ENCODE results near the gene GARIN5B. TPM values are rescaled to one million over a fixed set of nuclear protein-coding genes. Genes with fewer than 3 reads are reported as not detected.
A peak's percentile ranks its signal among the peaks of the same experiment; 100 is the strongest.

Gene GARIN5B
- total and polyA plus RNA-seq, 2 of the 8 experiments (the other 6 are each of a cell fraction or from before 2014, with no cell fraction given): 0.03 TPM; not detected in 1

DNA sequence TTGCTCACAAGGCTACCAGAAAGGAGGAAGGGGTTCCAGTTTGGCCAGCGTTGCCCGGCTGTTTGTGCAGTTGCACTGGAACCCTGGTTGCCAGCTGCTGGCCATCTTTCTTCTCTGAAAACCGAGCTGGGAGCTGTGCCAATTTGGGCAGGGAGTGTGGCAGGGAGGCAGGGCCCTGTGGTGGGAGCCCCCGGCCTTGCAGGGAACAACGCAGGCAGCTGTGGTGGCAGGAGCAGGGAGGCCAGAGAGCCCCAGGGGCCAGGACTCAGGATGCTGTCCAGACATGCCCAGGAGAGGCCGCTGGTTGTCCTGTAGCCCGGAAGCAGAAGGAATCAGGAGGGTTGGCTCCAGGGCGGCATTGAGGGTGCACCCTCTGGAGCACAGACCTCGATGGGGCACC is 18.6 kb downstream of the GARIN5B start:
- Histone ChIP-seq H3K4me2 (ENCODE audit: insufficient read depth in 1 of 2, low read depth in 2 of 2, low read length in 2 of 2) (no peak overlapping the region), H3K14ac (ENCODE audit: insufficient read length) (no peak overlapping the region), H3K9me3 (ENCODE audit: insufficient read depth in 2 of 2, low read depth in 1 of 2, low read length in 1 of 2) (no peaks in the 10 kb centered on the region), H2AFZ (ENCODE audit: low read length) (no peak overlapping the region), H4K20me1 (replicated peaks in 1 of 2; ENCODE audit: control insufficient read depth in 1 of 2, insufficient read depth in 2 of 2, low read length in 2 of 2) (peaks cover 0 to 6% of the 10 kb centered on the region in 2 experiments), H2BK15ac (ENCODE audit: low read length) (no peak overlapping the region), H4K91ac (replicated peaks; ENCODE audit: insufficient read length, low read length) (no peak overlapping the region), H3K18ac (ENCODE audit: extremely low read depth, low read length) (no peak overlapping the region), H3K79me1 (ENCODE audit: low read depth, low read length) (peaks cover 5% of the 10 kb centered on the region; the same call in 1 of the 2 replicates), H3K27ac (ENCODE audit: low read depth, low read length) (no peak overlapping the region), H3K23me2 (ENCODE audit: low read depth, low read length) (peaks cover 14% of the 10 kb centered on the region; the same call in 1 of the 2 replicates), H3K27me3 (replicated peaks in 1 of 4; ENCODE audit: control insufficient read depth in 3 of 4, extremely low read depth in 1 of 4, insufficient read depth in 3 of 4, low read length in 3 of 4) (no peaks in the 10 kb centered on the region), H3K23ac (ENCODE audit: insufficient read length) (no peak overlapping the region), H3K79me2 (ENCODE audit: control insufficient read depth in 1 of 2, insufficient read depth in 2 of 2, low read length in 2 of 2) (peaks cover 0 to 3% of the 10 kb centered on the region in 2 experiments; a peak in 1 of 4 replicates), H3K4me3 (ENCODE audit: extremely low read depth in 1 of 4, insufficient read depth in 2 of 4, low read depth in 3 of 4, low read length in 4 of 4) (no peak overlapping the region), H3K36me3 (ENCODE audit: control insufficient read depth in 2 of 4, insufficient read depth in 4 of 4, low read length in 3 of 4) (peaks cover 0 to 47% (median 20%) of the 10 kb centered on the region in 4 experiments; a peak in 4 of 8 replicates), H4K5ac (ENCODE audit: insufficient read length, low read depth, low read length) (no peak overlapping the region), H2AK5ac (ENCODE audit: low read depth, low read length) (no peak overlapping the region), H2BK12ac (ENCODE audit: low read depth, low read length) (0 out of 2 replicates have a peak overlapping the region, but pooled peaks have one; percentile 23), H2BK120ac (replicated peaks; ENCODE audit: low read depth, low read length) (no peak overlapping the region), H3K9ac (replicated peaks in 1 of 4; ENCODE audit: extremely low read depth in 1 of 4, low read depth in 3 of 4, low read length in 3 of 4) (no peak overlapping the region; a peak in 1 of 7 replicates), H2BK5ac (ENCODE audit: low read depth, low read length) (peak overlapping the region; percentile 71; the same call in 1 of the 2 replicates), H3K4ac (replicated peaks; ENCODE audit: insufficient read length, low read depth, low read length) (peak overlapping the region; percentile 69), H4K8ac (ENCODE audit: extremely low read depth, insufficient read depth, low read length) (no peak overlapping the region), H3K4me1 (replicated peaks in 1 of 4; ENCODE audit: control insufficient read depth in 3 of 4, insufficient read depth in 4 of 4, low read length in 3 of 4) (peaks cover 11 to 35% (median 25%) of the 10 kb centered on the region in 4 experiments), H3K56ac (replicated peaks; ENCODE audit: insufficient read length, low read depth, low read length) (no peak overlapping the region), H2BK20ac (ENCODE audit: low read length) (no peak overlapping the region)
- 89% methylated on average over 8 of the region's 9 CpGs; no CpG with 5 or more reads in 1 of the 2 experiments for WGBS, 2 experiments (ENCODE audit: extremely low coverage in 1 of 2, insufficient coverage in 1 of 2, insufficient read length in 1 of 2, insufficient replicate concordance in 2 of 2, low coverage in 1 of 2, low lambda C conversion rate in 2 of 2, missing lambda C conversion rate in 1 of 2)
- FAIRE-seq: no peak
- DNase-seq (ENCODE audit: low read depth in 1 of 2, low spot score in 2 of 2): no peak
- TF ChIP-seq TAF7 (optimal IDR thresholded peaks at IDR 0.05; ENCODE audit: borderline replicate concordance, low read depth, low read length) (no peak), RAD21 (IDR thresholded peaks at IDR 0.05 in 1 of 2, conservative IDR thresholded peaks at IDR 0.05 in 1 of 2; ENCODE audit: low read depth in 2 of 2, low read length in 2 of 2) (peak in 1 of 2 experiments; percentile 28; a peak in 1 of 4 replicates)
- ChIA-PET CTCF (ENCODE audit: partially characterized antibody) (interaction anchor here (1.3 to 1.7 kb wide), 3 partner anchors 8 to 43 kb away, joined by 3 to 8 read pairs (median 5); no protein-coding TSS in a partner anchor), POLR2A (ENCODE audit: partially characterized antibody) (interaction anchor here (1.0 to 6.7 kb wide), 5 partner anchors 8 to 63 kb away, joined by 3 to 42 read pairs (median 6); partner anchors contain the start of gene UBE2S)

Data from H1 (cell line).